OCI-LY7 (cell line): ENCODE measurements around the gene HELB. TPM values are rescaled to one million over a fixed set of nuclear protein-coding genes. Genes with fewer than 3 reads are reported as not detected.

Experiments
- BruUV-seq: library from RNA; stranded (reverse); fragments of 400-500 nt; replicated peaks from 2 replicates; lab custom pipeline; 2021; lab: Mats Ljungman, UMichigan
- CTCF ChIA-PET: fragments of 300-600 bp; sonication (Branson Sonifier 250); formaldehyde crosslinking; loops from one replicate; lab custom pipeline; 2022; ENCODE audit warnings: antibody characterized with exemption; ENCODE audit not compliant: unreplicated experiment; lab: Charles Lee
- POLR2A ChIA-PET: fragments of 300-600 bp; sonication (Branson Sonifier 250); formaldehyde crosslinking; loops from one replicate; lab custom pipeline; 2022; ENCODE audit warnings: antibody characterized with exemption; lab: Charles Lee
- DNase-seq: peaks from one replicate; pipeline ENCODE4 v3.0.0-alpha.2; 2015; ENCODE audit warnings: low spot score
- H2AFZ ChIP-seq: fragments of 200-600 bp; sonication (generic), shearing (Covaris generic); 2 replicates; pipeline ENCODE4 v1.6.1; 2014; ENCODE audit warnings: mild to moderate bottlenecking, antibody characterized with exemption, low read length, moderate library complexity
- H3K27ac ChIP-seq: fragments of 200-600 bp; sonication (generic); 2 replicates; pipeline ENCODE4 v1.5.1; 2014; ENCODE audit warnings: mixed run types, low read depth, mild to moderate bottlenecking, moderate library complexity, low read length, inconsistent platforms; ENCODE audit not compliant: poor library complexity, severe bottlenecking
- H3K36me3 ChIP-seq: fragments of 200-600 bp; sonication (generic); 2 replicates; pipeline ENCODE4 v1.6.1; 2014; ENCODE audit warnings: mild to moderate bottlenecking, antibody characterized with exemption, low read length, moderate library complexity, mixed read lengths; ENCODE audit not compliant: insufficient read depth
- H3K4me1 ChIP-seq: fragments of 200-600 bp; sonication (generic); 2 replicates; pipeline ENCODE4 v1.5.1; 2014; ENCODE audit warnings: mild to moderate bottlenecking, low read length; ENCODE audit not compliant: insufficient read depth, poor library complexity, severe bottlenecking
- H3K4me2 ChIP-seq: fragments of 200-600 bp; sonication (generic); 2 replicates; pipeline ENCODE4 v1.6.1; 2014; ENCODE audit warnings: mild to moderate bottlenecking, low read length
- H3K4me3 ChIP-seq: fragments of 200-600 bp; sonication (generic); 2 replicates; pipeline ENCODE4 v1.5.1; 2014; ENCODE audit warnings: mild to moderate bottlenecking, low read depth, low read length; ENCODE audit not compliant: poor library complexity, severe bottlenecking
- H3K79me2 ChIP-seq: fragments of 200-600 bp; sonication (generic); 2 replicates; pipeline ENCODE4 v1.6.1; 2016; ENCODE audit warnings: low read depth, mild to moderate bottlenecking, low read length, moderate library complexity, mixed read lengths; ENCODE audit not compliant: insufficient read depth
- H3K9me2 ChIP-seq: fragments of 200-600 bp; sonication (generic); 2 replicates; pipeline ENCODE4 v1.6.1; 2016; ENCODE audit warnings: mild to moderate bottlenecking, low read length, mixed read lengths; ENCODE audit not compliant: insufficient read depth
- H3K9me3 ChIP-seq: fragments of 200-600 bp; sonication (generic); 2 replicates; pipeline ENCODE4 v1.6.1; 2014; ENCODE audit warnings: mild to moderate bottlenecking, mixed run types, low read length, mixed read lengths
- H4K20me1 ChIP-seq: fragments of 200-600 bp; sonication (generic); 2 replicates; pipeline ENCODE4 v1.6.1; 2014; ENCODE audit warnings: mild to moderate bottlenecking, antibody characterized with exemption, low read length, moderate library complexity, mixed read lengths; ENCODE audit not compliant: insufficient read depth
- EZH2phosphoT487 ChIP-seq: fragments of 200-600 bp; sonication (generic); IDR thresholded peaks from 2 replicates; pipeline ENCODE4 v1.6.1; 2018; ENCODE audit warnings: low read depth, borderline replicate concordance, mild to moderate bottlenecking, mixed run types, antibody characterized with exemption, low read length, moderate library complexity, mixed read lengths
- intact Hi-C: fragments of 100-400 bp; cut with micrococcal nuclease; formaldehyde crosslinking; loops from one replicate; pipeline ENCODE4 v1.10.0; 2022; ENCODE audit not compliant: unreplicated experiment
- total RNA-seq, 2 experiments: library from RNA; depleted of rRNA in 1 of 2; stranded (reverse); fragments of >200 nt in 1 of 2; shearing (Covaris generic) in 1 of 2; gene quantifications; 2 replicates each; pipeline ENCODE4 v1.2.3, GENCODE V29; 2014 to 2022
- TF ChIP-seq, protein P1 (sequence below): fragments of 200-600 bp; sonication (generic); conservative IDR thresholded peaks from 2 replicates; pipeline ENCODE4 v1.5.1; 2014; ENCODE audit warnings: mild to moderate bottlenecking, antibody characterized with exemption, low read length, moderate library complexity, mixed read lengths

The HELB gene
- total RNA-seq, 2 experiments from 2014 or later: 6.0 to 7.5 TPM

GRCh38 chr12:66269757-66270383 is 32.4 kb upstream of the HELB start:
- Histone ChIP-seq H3K36me3 (no peaks in the 10 kb centered on the region), H3K79me2 (no peaks in the 10 kb centered on the region), H3K4me2 (no peak overlapping the region), H3K9me3 (no peaks in the 10 kb centered on the region), H4K20me1 (no peaks in the 10 kb centered on the region), H3K4me3 (no peak overlapping the region), H3K9me2 (no peaks in the 10 kb centered on the region), H2AFZ (peak overlapping the region; percentile 46), H3K4me1 (peaks cover 32% of the 10 kb centered on the region), H3K27ac (no peak overlapping the region)
- TF ChIP-seq EZH2phosphoT487: no peak
- TF ChIP-seq, protein P1, sequence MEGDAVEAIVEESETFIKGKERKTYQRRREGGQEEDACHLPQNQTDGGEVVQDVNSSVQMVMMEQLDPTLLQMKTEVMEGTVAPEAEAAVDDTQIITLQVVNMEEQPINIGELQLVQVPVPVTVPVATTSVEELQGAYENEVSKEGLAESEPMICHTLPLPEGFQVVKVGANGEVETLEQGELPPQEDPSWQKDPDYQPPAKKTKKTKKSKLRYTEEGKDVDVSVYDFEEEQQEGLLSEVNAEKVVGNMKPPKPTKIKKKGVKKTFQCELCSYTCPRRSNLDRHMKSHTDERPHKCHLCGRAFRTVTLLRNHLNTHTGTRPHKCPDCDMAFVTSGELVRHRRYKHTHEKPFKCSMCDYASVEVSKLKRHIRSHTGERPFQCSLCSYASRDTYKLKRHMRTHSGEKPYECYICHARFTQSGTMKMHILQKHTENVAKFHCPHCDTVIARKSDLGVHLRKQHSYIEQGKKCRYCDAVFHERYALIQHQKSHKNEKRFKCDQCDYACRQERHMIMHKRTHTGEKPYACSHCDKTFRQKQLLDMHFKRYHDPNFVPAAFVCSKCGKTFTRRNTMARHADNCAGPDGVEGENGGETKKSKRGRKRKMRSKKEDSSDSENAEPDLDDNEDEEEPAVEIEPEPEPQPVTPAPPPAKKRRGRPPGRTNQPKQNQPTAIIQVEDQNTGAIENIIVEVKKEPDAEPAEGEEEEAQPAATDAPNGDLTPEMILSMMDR: peak; percentile 84
- intact Hi-C loops: loop anchor here (1.0 to 10.0 kb wide), 3 partner anchors 135 to 437 kb away; no protein-coding TSS in a partner anchor
- POLR2A ChIA-PET: interaction anchor here (0.7 to 1.9 kb wide), 4 partner anchors 33 to 341 kb away, joined by 3 to 8 read pairs (median 4); partner anchors contain the start of gene HELB
- DNase-seq: peak; percentile 62
- CTCF ChIA-PET: no interaction called here
- no TSS peak for BruUV-seq

DNA sequence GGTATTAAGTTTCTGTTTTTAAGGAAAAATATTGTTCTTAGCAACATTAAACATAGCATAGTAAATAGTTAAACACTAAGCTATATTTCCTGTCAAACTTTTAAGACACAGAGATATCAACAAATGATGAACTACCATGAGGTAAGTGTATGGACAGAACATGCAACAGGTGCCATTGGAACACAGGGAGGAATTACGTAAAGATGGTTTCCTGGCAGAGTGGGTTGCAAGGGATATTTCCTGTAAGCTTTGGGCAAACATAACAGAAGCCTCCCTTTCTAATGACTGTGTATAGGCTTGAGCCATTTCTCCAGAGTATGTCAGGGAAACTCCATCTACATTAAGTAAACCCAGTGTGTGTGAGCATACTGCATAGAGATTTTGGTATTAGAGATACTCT is 31.7 kb upstream of the HELB start:
- BruUV-seq: no TSS peak
- intact Hi-C loops: loop anchor here (5.0 to 10.0 kb wide), 2 partner anchors 134 to 437 kb away; no protein-coding TSS in a partner anchor
- CTCF ChIA-PET: no interaction called here

More for the DNA sequence above, 31.7 kb upstream of the HELB start:
- Histone ChIP-seq H3K9me3 (no peaks in the 10 kb centered on the region), H3K36me3 (no peaks in the 10 kb centered on the region), H3K4me3 (no peak overlapping the region), H3K79me2 (no peaks in the 10 kb centered on the region), H3K27ac (no peak overlapping the region), H4K20me1 (no peaks in the 10 kb centered on the region), H3K4me2 (no peak overlapping the region), H2AFZ (no peak overlapping the region), H3K9me2 (no peaks in the 10 kb centered on the region), H3K4me1 (peaks cover 32% of the 10 kb centered on the region)
- POLR2A ChIA-PET: interaction anchor here (0.7 to 1.9 kb wide), 4 partner anchors 32 to 950 kb away, joined by 3 to 8 read pairs (median 4); partner anchors contain the start of gene HELB
- TF ChIP-seq, protein P1: no peak
- no peak for TF ChIP-seq EZH2phosphoT487
- DNase-seq: no peak
